HG03045 (cell line): ENCODE data around the gene TBX19.

Source experiments
- ATAC-seq: cut with Tn5 transposase; IDR thresholded peaks from one replicate; pipeline ENCODE4 v1.9.1; 2021; ENCODE audit warnings: mild to moderate bottlenecking, moderate library complexity; ENCODE audit not compliant: unreplicated experiment

The TBX19 gene

GRCh38 chr1:168280296-168280927 lies at the start of gene TBX19:
TSS of gene TBX19 (plus strand) at chr1:168280877. CDS start at chr1:168281091, 214 bp downstream.
- no peak for ATAC-seq

GRCh38 chr1:168234846-168235547 lies 45.7 kb upstream of the TBX19 start:
- ATAC-seq: peak; percentile 85

- no peak for ATAC-seq
These were observed 45.2 kb upstream of the TBX19 start for GRCh38 chr1:168235548-168235885.

- ATAC-seq: no peak
These were observed 44.7 kb upstream of the TBX19 start for GRCh38 chr1:168235937-168236336.

GRCh38 chr1:168236836-168237611 lies 43.7 kb upstream of the TBX19 start:
- ATAC-seq: no peak

GRCh38 chr1:168243198-168243597 lies 37.5 kb upstream of the TBX19 start:
- ATAC-seq: no peak

- ATAC-seq: no peak
These were observed 37.0 kb upstream of the TBX19 start for GRCh38 chr1:168243636-168244212.

GRCh38 chr1:168245042-168245441 lies 35.6 kb upstream of the TBX19 start:
- no peak for ATAC-seq

GRCh38 chr1:168246506-168246905 lies 34.2 kb upstream of the TBX19 start:
- no peak for ATAC-seq

- no peak for ATAC-seq
These were observed 28.4 kb upstream of the TBX19 start for GRCh38 chr1:168252204-168252733.

- ATAC-seq: no peak
These were observed 24.5 kb upstream of the TBX19 start for GRCh38 chr1:168256164-168256563.

- no peak for ATAC-seq
These were observed 23.3 kb upstream of the TBX19 start for GRCh38 chr1:168257397-168257796.

GRCh38 chr1:168259567-168259966 lies 21.1 kb upstream of the TBX19 start:
- no peak for ATAC-seq

GRCh38 chr1:168260393-168260792 lies 20.3 kb upstream of the TBX19 start:
- ATAC-seq: no peak

- no peak for ATAC-seq
These were observed 19.3 kb upstream of the TBX19 start for GRCh38 chr1:168261390-168261789.

GRCh38 chr1:168263130-168263529 lies 17.5 kb upstream of the TBX19 start:
- ATAC-seq: no peak

- no peak for ATAC-seq
These were observed 16.4 kb upstream of the TBX19 start for GRCh38 chr1:168264296-168264695.

GRCh38 chr1:168265596-168265995 lies 15.1 kb upstream of the TBX19 start:
- no peak for ATAC-seq

- ATAC-seq: no peak
These were observed 14.0 kb upstream of the TBX19 start for GRCh38 chr1:168266644-168267186.

- no peak for ATAC-seq
These were observed 9.0 kb upstream of the TBX19 start for GRCh38 chr1:168271636-168272035.

GRCh38 chr1:168273575-168273974 lies 7.1 kb upstream of the TBX19 start:
- no peak for ATAC-seq
